H1 (cell line): ENCODE measurements around the gene SORBS1. TPM values are rescaled to one million over a fixed set of nuclear protein-coding genes. Genes with fewer than 3 reads are reported as not detected.

Experiments used
- CTCF ChIA-PET: fragments of 300-600 bp; sonication (Branson Sonifier 250); formaldehyde crosslinking; loops from one replicate; lab custom pipeline; 2021; ENCODE audit not compliant: partially characterized antibody; lab: Charles Lee
- POLR2A ChIA-PET: fragments of 300-600 bp; sonication (Branson Sonifier 250); formaldehyde crosslinking; loops from one replicate; lab custom pipeline; 2021; ENCODE audit warnings: inconsistent platforms; ENCODE audit not compliant: partially characterized antibody; lab: Charles Lee
- DNase-seq, 2 experiments: peaks; one replicate each; pipeline versions ENCODE4 v3.0.0 to v3.0.0-alpha.2; 2010 to 2022; ENCODE audit warnings: low spot score in 2 of 2, low read depth in 1 of 2, mixed read lengths in 1 of 2
- FAIRE-seq: peaks from 2 replicates; lab custom pipeline; 2011; peaks lifted over from hg19 to GRCh38; lab: Jason Lieb, UNC
- H2AFZ ChIP-seq: 2 replicates; pipeline ENCODE4 v1.8.1; 2012; ENCODE audit warnings: low read length, inconsistent platforms
- H2AK5ac ChIP-seq: 2 replicates; pipeline ENCODE4 v1.6.1; 2013; ENCODE audit warnings: low read depth, low read length
- H2BK120ac ChIP-seq: replicated peaks from 2 replicates; pipeline ENCODE3; 2013; ENCODE audit warnings: low read depth, low read length, inconsistent platforms
- H2BK12ac ChIP-seq: 2 replicates; pipeline ENCODE4 v1.6.1; 2013; ENCODE audit warnings: low read depth, low read length
- H2BK15ac ChIP-seq: 2 replicates; pipeline ENCODE4 v1.6.1; 2013; ENCODE audit warnings: low read length
- H2BK20ac ChIP-seq: 2 replicates; pipeline ENCODE4 v1.6.1; 2013; ENCODE audit warnings: low read length
- H2BK5ac ChIP-seq: 2 replicates; pipeline ENCODE4 v1.6.1; 2013; ENCODE audit warnings: low read depth, low read length
- H3K14ac ChIP-seq: 2 replicates; pipeline ENCODE4 v1.6.1; 2013; ENCODE audit warnings: inconsistent platforms; ENCODE audit not compliant: insufficient read length
- H3K18ac ChIP-seq: 2 replicates; pipeline ENCODE4 v1.6.1; 2013; ENCODE audit warnings: low read length; ENCODE audit errors: extremely low read depth
- H3K23ac ChIP-seq: 2 replicates; pipeline ENCODE4 v1.6.1; 2013; ENCODE audit warnings: inconsistent platforms; ENCODE audit not compliant: insufficient read length
- H3K23me2 ChIP-seq: 2 replicates; pipeline ENCODE4 v1.6.1; 2013; ENCODE audit warnings: low read depth, low read length
- H3K27ac ChIP-seq: 2 replicates; pipeline ENCODE4 v1.6.1; 2011; ENCODE audit warnings: low read depth, low read length, inconsistent platforms
- H3K27me3 ChIP-seq, 4 experiments: replicated peaks in 1 of 4; 1 replicate in 1 of 4; 2 replicates in 3 of 4; pipeline versions ENCODE4 v1.6.1 to v1.8.1; 2011 to 2013; ENCODE audit warnings: low read length in 3 of 4, mild to moderate bottlenecking in 3 of 4, inconsistent platforms in 2 of 4, mixed read lengths in 2 of 4, moderate library complexity in 1 of 4; ENCODE audit not compliant: control insufficient read depth in 3 of 4, insufficient read depth in 3 of 4; ENCODE audit errors: extremely low read depth in 1 of 4
- H3K36me3 ChIP-seq, 4 experiments: 2 replicates each; pipeline versions ENCODE4 v1.6.1 to v1.8.1; 2011 to 2013; ENCODE audit warnings: mild to moderate bottlenecking in 4 of 4, low read length in 3 of 4, moderate library complexity in 2 of 4, control low read depth in 1 of 4, inconsistent platforms in 1 of 4; ENCODE audit not compliant: insufficient read depth in 4 of 4, control insufficient read depth in 2 of 4
- H3K4ac ChIP-seq: replicated peaks from 2 replicates; pipeline ENCODE3; 2013; ENCODE audit warnings: low read length, low read depth, mixed read lengths, inconsistent platforms; ENCODE audit not compliant: insufficient read length
- H3K4me1 ChIP-seq, 4 experiments: replicated peaks in 1 of 4; 1 replicate in 1 of 4; 2 replicates in 3 of 4; pipeline versions ENCODE4 v1.6.1 to v1.8.1; 2011 to 2013; ENCODE audit warnings: low read length in 3 of 4, inconsistent platforms in 2 of 4, mixed read lengths in 1 of 4; ENCODE audit not compliant: insufficient read depth in 4 of 4, control insufficient read depth in 3 of 4
- H3K4me2 ChIP-seq, 2 experiments: 2 replicates each; pipeline versions ENCODE4 v1.6.1 to v1.8.1; 2011 to 2013; ENCODE audit warnings: low read depth in 2 of 2, low read length in 2 of 2, control low read depth in 1 of 2, inconsistent platforms in 1 of 2, mild to moderate bottlenecking in 1 of 2; ENCODE audit not compliant: insufficient read depth in 1 of 2
- H3K4me3 ChIP-seq, 4 experiments: fragments of 200-600, 300-600 bp in 1 of 4; sonication (generic), shearing (Covaris generic), sonication (Bioruptor Twin) in 1 of 4; 2 replicates each; pipeline versions ENCODE4 v1.5.1 to v1.8.1; 2011 to 2016; ENCODE audit warnings: low read length in 4 of 4, low read depth in 3 of 4, control low read depth in 2 of 4, inconsistent platforms in 2 of 4, mild to moderate bottlenecking in 2 of 4, mixed read lengths in 1 of 4, moderate library complexity in 1 of 4; ENCODE audit not compliant: insufficient read depth in 2 of 4; ENCODE audit errors: extremely low read depth in 1 of 4
- H3K56ac ChIP-seq: replicated peaks from 2 replicates; pipeline ENCODE3; 2013; ENCODE audit warnings: low read depth, mild to moderate bottlenecking, mixed read lengths, low read length, inconsistent platforms; ENCODE audit not compliant: insufficient read length
- H3K79me1 ChIP-seq: 2 replicates; pipeline ENCODE4 v1.6.1; 2013; ENCODE audit warnings: low read depth, low read length, control low read depth
- H3K79me2 ChIP-seq, 2 experiments: 2 replicates each; pipeline versions ENCODE4 v1.6.1 to v1.8.1; 2012 to 2013; ENCODE audit warnings: low read length in 2 of 2, mild to moderate bottlenecking in 2 of 2, inconsistent platforms in 1 of 2; ENCODE audit not compliant: insufficient read depth in 2 of 2, control insufficient read depth in 1 of 2
- H3K9ac ChIP-seq, 4 experiments: replicated peaks in 1 of 4; 1 replicate in 1 of 4; 2 replicates in 3 of 4; pipeline versions ENCODE4 v1.6.1 to v1.8.1; 2011 to 2013; ENCODE audit warnings: low read depth in 3 of 4, low read length in 3 of 4, control low read depth in 2 of 4, mild to moderate bottlenecking in 2 of 4, moderate library complexity in 2 of 4, inconsistent platforms in 1 of 4; ENCODE audit errors: extremely low read depth in 1 of 4
- H3K9me3 ChIP-seq, 2 experiments: 2 replicates each; pipeline versions ENCODE4 v1.6.1 to v1.8.1; 2012 to 2013; ENCODE audit warnings: mild to moderate bottlenecking in 2 of 2, moderate library complexity in 2 of 2, control low read depth in 1 of 2, inconsistent platforms in 1 of 2, low read depth in 1 of 2, low read length in 1 of 2, mixed read lengths in 1 of 2; ENCODE audit not compliant: insufficient read depth in 2 of 2
- H4K20me1 ChIP-seq, 2 experiments: replicated peaks in 1 of 2; 2 replicates each; pipeline versions ENCODE3 to v1.8.1; 2011 to 2013; ENCODE audit warnings: inconsistent platforms in 2 of 2, low read length in 2 of 2, mild to moderate bottlenecking in 1 of 2; ENCODE audit not compliant: insufficient read depth in 2 of 2, control insufficient read depth in 1 of 2
- H4K5ac ChIP-seq: 2 replicates; pipeline ENCODE4 v1.6.1; 2013; ENCODE audit warnings: low read length, low read depth, mixed read lengths, inconsistent platforms; ENCODE audit not compliant: insufficient read length
- H4K8ac ChIP-seq: 2 replicates; pipeline ENCODE4 v1.8.0; 2013; ENCODE audit warnings: mild to moderate bottlenecking, moderate library complexity, low read length, inconsistent platforms; ENCODE audit not compliant: insufficient read depth; ENCODE audit errors: extremely low read depth
- H4K91ac ChIP-seq: replicated peaks from 2 replicates; pipeline ENCODE3; 2013; ENCODE audit warnings: low read length, mixed read lengths, inconsistent platforms; ENCODE audit not compliant: insufficient read length
- BACH1 ChIP-seq: IDR thresholded peaks from 2 replicates; pipeline ENCODE4 v1.6.1; 2012; ENCODE audit warnings: low read length, improper control_type of control experiment
- BRCA1 ChIP-seq: IDR thresholded peaks from 2 replicates; pipeline ENCODE4 v1.6.1; 2012; ENCODE audit warnings: low read depth, low read length, improper control_type of control experiment
- CBX5 ChIP-seq: fragments of 300-800, 300-1000 bp; sonication (generic); IDR thresholded peaks from 2 replicates; pipeline ENCODE4 v1.7.1; 2016; ENCODE audit warnings: antibody characterized with exemption, low read length, low read depth
- CHD1 ChIP-seq: IDR thresholded peaks from 2 replicates; pipeline ENCODE4 v1.6.1; 2012; ENCODE audit warnings: low read depth, low read length, improper control_type of control experiment
- GABPA ChIP-seq: IDR thresholded peaks from 2 replicates; pipeline ENCODE4 v1.6.1; 2011; ENCODE audit warnings: mild to moderate bottlenecking, low read length, moderate library complexity, borderline replicate concordance; ENCODE audit not compliant: insufficient read depth
- HDAC2 ChIP-seq, 2 experiments: fragments of 300-600 bp in 1 of 2; sonication (generic) in 1 of 2; IDR thresholded peaks; 2 replicates each; pipeline ENCODE4 v1.6.1; 2011 to 2012; ENCODE audit warnings: low read depth in 2 of 2, low read length in 2 of 2, mild to moderate bottlenecking in 2 of 2, moderate library complexity in 2 of 2, borderline replicate concordance in 1 of 2, inconsistent platforms in 1 of 2
- HDAC6 ChIP-seq: IDR thresholded peaks from one replicate; pipeline ENCODE4 v1.7.1; 2012; ENCODE audit warnings: low read depth, mild to moderate bottlenecking, inconsistent platforms, low read length, moderate library complexity
- NANOG ChIP-seq: IDR thresholded peaks from 2 replicates; pipeline ENCODE4 v1.6.1; 2011; ENCODE audit warnings: low read length, low read depth, mild to moderate bottlenecking, inconsistent platforms; ENCODE audit not compliant: insufficient read depth, poor library complexity, severe bottlenecking
- RAD21 ChIP-seq, 2 experiments: IDR thresholded peaks in 1 of 2; conservative IDR thresholded peaks in 1 of 2; 2 replicates each; pipeline ENCODE4 v1.6.1; 2011; ENCODE audit warnings: low read depth in 2 of 2, low read length in 2 of 2, improper control_type of control experiment in 1 of 2, inconsistent platforms in 1 of 2, mild to moderate bottlenecking in 1 of 2, moderate library complexity in 1 of 2
- SIN3A ChIP-seq, 2 experiments: IDR thresholded peaks in 1 of 2; conservative IDR thresholded peaks in 1 of 2; 2 replicates each; pipeline ENCODE4 v1.6.1; 2011 to 2012; ENCODE audit warnings: low read length in 2 of 2, improper control_type of control experiment in 1 of 2, low read depth in 1 of 2, mild to moderate bottlenecking in 1 of 2
- SP1 ChIP-seq: IDR thresholded peaks from 2 replicates; pipeline ENCODE4 v1.6.1; 2011; ENCODE audit warnings: low read depth, low read length
- WGBS, 2 experiments: shearing (Covaris generic) in 1 of 2; methylation state at CpG; one replicate each; pipeline versions ENCODE4 v1.1.6 to v1.1.7; 2013 to 2015; ENCODE audit warnings: low lambda C conversion rate in 2 of 2, mixed read lengths in 2 of 2, inconsistent platforms in 1 of 2, low coverage in 1 of 2, missing lambda C conversion rate in 1 of 2; ENCODE audit not compliant: insufficient replicate concordance in 2 of 2, insufficient coverage in 1 of 2, insufficient read length in 1 of 2; ENCODE audit errors: extremely low coverage in 1 of 2, missing lambda C conversion rate in 1 of 2; 5-methylcytosine and 5-hydroxymethylcytosine counted together
- polyA plus RNA-seq, 7 experiments: library from polyadenylated mRNA; depleted of rRNA in 3 of 7; stranded (reverse) in 5 of 7; unstranded in 2 of 7; fragments of >200 nt in 5 of 7; fragments of 200-250 nt in 2 of 7; gene quantifications; 1 replicate in 5 of 7; 2 replicates in 1 of 7; 4 replicates in 1 of 7; pipeline versions ENCODE4 v1.2.1 to v1.2.3, GENCODE V29; 2011 to 2013; ENCODE audit warnings: missing spikeins in 2 of 7, mixed read lengths in 2 of 7
- total RNA-seq: library from RNA; stranded (reverse); fragmentation: NEBNext Ultra II Directional; extraction: Animal tissue kit (Norgen Biotek cat#: 25700); gene quantifications from 2 replicates; pipeline ENCODE4 v1.2.1, GENCODE V29; 2021
- TF ChIP-seq, protein P1 (sequence below): IDR thresholded peaks from 2 replicates; pipeline ENCODE4 v1.6.1; 2012; ENCODE audit warnings: inconsistent platforms

Gene SORBS1
- total and polyA plus RNA-seq, 2 of the 8 experiments (the other 6 are each of a cell fraction or from before 2014, with no cell fraction given), result 16.0 to 35.0 TPM

DNA sequence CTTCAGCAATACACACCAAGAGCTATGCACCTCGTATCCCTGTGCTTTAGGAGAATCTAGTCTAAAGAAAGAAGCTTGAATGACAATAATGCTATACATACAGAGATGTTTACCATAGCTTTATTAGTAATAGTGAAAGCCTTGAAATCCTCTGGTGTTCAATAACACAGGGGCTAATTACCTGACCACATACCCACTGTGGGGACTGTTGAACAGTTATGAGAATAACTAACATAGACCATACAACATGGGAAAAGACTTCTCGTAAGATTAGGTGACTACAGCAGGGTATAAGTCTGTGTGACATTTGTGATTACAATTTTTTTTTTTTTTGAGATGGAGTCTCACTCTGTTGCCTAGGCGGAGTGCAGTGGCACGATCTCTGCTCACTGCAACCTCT lies 111.0 kb downstream of the SORBS1 start:
- no peak overlapping the region for H2BK12ac ChIP-seq
- FAIRE-seq (no peak), DNase-seq (no peak)
- H4K91ac ChIP-seq, result no peak overlapping the region
- 92% methylated on average over 4 of the region's 4 CpGs; no CpG with 5 or more reads in 1 of the 2 experiments for WGBS, 2 experiments
- H3K4me1 ChIP-seq, result peaks cover 0 to 11% (median 1%) of the 10 kb centered on the region in 4 experiments; a peak in 4 of 7 replicates
- H3K9ac ChIP-seq, result no peak overlapping the region
- no peaks in the 10 kb centered on the region for H3K27me3 ChIP-seq
- no peaks in the 10 kb centered on the region for H3K79me1 ChIP-seq
- H3K56ac ChIP-seq, result no peak overlapping the region
- H4K5ac ChIP-seq, result no peak overlapping the region
- no peak overlapping the region for H3K23ac ChIP-seq
- no peak overlapping the region for H3K27ac ChIP-seq
- ChIA-PET POLR2A (no interaction called here), CTCF (interaction anchor here (0.6 to 20.8 kb wide), 7 partner anchors 9 to 287 kb away, joined by 3 to 284 read pairs (median 3); no protein-coding TSS in a partner anchor)
- H3K18ac ChIP-seq, result no peak overlapping the region
- no peak overlapping the region for H2BK5ac ChIP-seq
- H3K9me3 ChIP-seq, result no peaks in the 10 kb centered on the region
- no peak overlapping the region for H2AFZ ChIP-seq
- peaks cover 0 to 8% of the 10 kb centered on the region in 2 experiments; a peak in 2 of 4 replicates for H3K79me2 ChIP-seq
- no peak overlapping the region for H3K4ac ChIP-seq
- H2BK15ac ChIP-seq, result no peak overlapping the region
- H4K20me1 ChIP-seq, result peaks cover 0 to 2% of the 10 kb centered on the region in 2 experiments
- H2BK120ac ChIP-seq, result no peak overlapping the region
- H3K4me3 ChIP-seq, result no peak overlapping the region
- no peaks in the 10 kb centered on the region for H3K36me3 ChIP-seq
- no peak overlapping the region for H2BK20ac ChIP-seq
- H3K14ac ChIP-seq, result no peak overlapping the region
- H3K4me2 ChIP-seq, result no peak overlapping the region
- no peak overlapping the region for H2AK5ac ChIP-seq
- H3K23me2 ChIP-seq, result no peaks in the 10 kb centered on the region
- no peak overlapping the region for H4K8ac ChIP-seq
- no peak for TF ChIP-seq BRCA1
- TF ChIP-seq BACH1, result no peak
- no peak for TF ChIP-seq RAD21 (IDR thresholded peaks at IDR 0.05 in 1 of 2, conservative IDR thresholded peaks at IDR 0.05 in 1 of 2; ENCODE audit: low read depth in 2 of 2, low read length in 2 of 2)
- no peak for TF ChIP-seq NANOG
- TF ChIP-seq CHD1, result no peak
- TF ChIP-seq, protein P1, sequence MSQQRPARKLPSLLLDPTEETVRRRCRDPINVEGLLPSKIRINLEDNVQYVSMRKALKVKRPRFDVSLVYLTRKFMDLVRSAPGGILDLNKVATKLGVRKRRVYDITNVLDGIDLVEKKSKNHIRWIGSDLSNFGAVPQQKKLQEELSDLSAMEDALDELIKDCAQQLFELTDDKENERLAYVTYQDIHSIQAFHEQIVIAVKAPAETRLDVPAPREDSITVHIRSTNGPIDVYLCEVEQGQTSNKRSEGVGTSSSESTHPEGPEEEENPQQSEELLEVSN, result no peak
- no peak for TF ChIP-seq HDAC6
- no peak for TF ChIP-seq GABPA
- TF ChIP-seq SP1, result no peak
- TF ChIP-seq HDAC2 (IDR thresholded peaks at IDR 0.05; ENCODE audit: borderline replicate concordance in 1 of 2, low read depth in 2 of 2, low read length in 2 of 2), result no peak
- no peak for TF ChIP-seq SIN3A (conservative IDR thresholded peaks at IDR 0.05 in 1 of 2, IDR thresholded peaks at IDR 0.05 in 1 of 2; ENCODE audit: low read depth in 1 of 2, low read length in 2 of 2)
- no peak for TF ChIP-seq CBX5
